Dendritic cell treated with granulocyte-macrophage colony-stimulating factor and Interleukin-4, amounts not matched to agents 40 ng/mL and 50 ng/mL, for 4 days (primary cell): ENCODE measurements around the gene RNH1.

ENCODE experiments used
- H3K27ac Mint-ChIP-seq: one replicate; pipeline ENCODE4 v1.8.0; 2022; ENCODE audit warnings: mild to moderate bottlenecking, mixed read lengths
- H3K27me3 Mint-ChIP-seq: one replicate; pipeline ENCODE4 v1.8.0; 2022; ENCODE audit warnings: mild to moderate bottlenecking, mixed read lengths
- H3K36me3 Mint-ChIP-seq: one replicate; pipeline ENCODE4 v1.8.0; 2022; ENCODE audit warnings: low read depth, mixed read lengths
- H3K4me1 Mint-ChIP-seq: one replicate; pipeline ENCODE4 v1.8.0; 2022; ENCODE audit warnings: low read depth, mixed read lengths
- H3K4me3 Mint-ChIP-seq: one replicate; pipeline ENCODE4 v1.8.0; 2022; ENCODE audit warnings: mild to moderate bottlenecking, moderate library complexity, mixed read lengths
- H3K9me3 Mint-ChIP-seq: one replicate; pipeline ENCODE4 v1.8.0; 2022; ENCODE audit warnings: mixed read lengths
- intact Hi-C: fragments of 100-400 bp; cut with micrococcal nuclease; formaldehyde crosslinking; loops from one replicate; pipeline ENCODE4 v1.15.0; 2022

RNH1 gene

GRCh38 chr11:506995-507726 is at the start of gene RNH1:
RNH1 (minus strand) TSS chr11:507242; CDS start chr11:502162, 5,080 bp downstream.
- Mint-ChIP-seq H3K4me3 (peak within 1 kb of the TSS; percentile 89), H3K4me1 (peaks cover 48% of the 10 kb centered on the region), H3K9me3 (no peaks in the 10 kb centered on the region), H3K27me3 (no peaks in the 10 kb centered on the region), H3K27ac (peak within 1 kb of the TSS; percentile 100), H3K36me3 (peaks cover 81% of the 10 kb centered on the region)
- intact Hi-C loops = loop anchor here (1.0 to 10.0 kb wide), 3 partner anchors 59 to 302 kb away; partner anchors contain the start of genes BET1L and RIC8A

GRCh38 chr11:555780-556661 is 49.0 kb upstream of the RNH1 start:
- Mint-ChIP-seq H3K4me3 (no peak overlapping the region), H3K36me3 (no peaks in the 10 kb centered on the region), H3K9me3 (no peaks in the 10 kb centered on the region), H3K27ac (no peak overlapping the region), H3K27me3 (peaks cover 76% of the 10 kb centered on the region), H3K4me1 (peaks cover 20% of the 10 kb centered on the region)
- intact Hi-C loops = loop anchor here (5.0 kb wide), 1 partner anchor 166 kb away; no protein-coding TSS in a partner anchor

GRCh38 chr11:555227-555779 is 48.3 kb upstream of the RNH1 start:
- Mint-ChIP-seq H3K27me3 (peaks cover 78% of the 10 kb centered on the region), H3K4me3 (no peak overlapping the region), H3K4me1 (peaks cover 18% of the 10 kb centered on the region), H3K27ac (no peak overlapping the region), H3K36me3 (no peaks in the 10 kb centered on the region), H3K9me3 (no peaks in the 10 kb centered on the region)
- intact Hi-C loops = loop anchor here (5.0 kb wide), 1 partner anchor 167 kb away; no protein-coding TSS in a partner anchor

GRCh38 chr11:554428-555226 is 47.6 kb upstream of the RNH1 start:
- peaks cover 75% of the 10 kb centered on the region for H3K27me3 Mint-ChIP-seq
- intact Hi-C loops = loop anchor here (5.0 kb wide), 1 partner anchor 168 kb away; no protein-coding TSS in a partner anchor
- H3K4me1 Mint-ChIP-seq = peaks cover 12% of the 10 kb centered on the region
- H3K36me3 Mint-ChIP-seq = no peaks in the 10 kb centered on the region
- no peak overlapping the region for H3K27ac Mint-ChIP-seq
- no peak overlapping the region for H3K4me3 Mint-ChIP-seq
- H3K9me3 Mint-ChIP-seq = no peaks in the 10 kb centered on the region

GRCh38 chr11:553988-554340 is 46.9 kb upstream of the RNH1 start:
- Mint-ChIP-seq H3K9me3 (no peaks in the 10 kb centered on the region), H3K4me1 (peaks cover 6% of the 10 kb centered on the region), H3K36me3 (no peaks in the 10 kb centered on the region), H3K27me3 (peaks cover 70% of the 10 kb centered on the region), H3K27ac (no peak overlapping the region), H3K4me3 (no peak overlapping the region)
- intact Hi-C loops = no loop called here

GRCh38 chr11:553083-553987 is 46.3 kb upstream of the RNH1 start:
- intact Hi-C loops = no loop called here
- peaks cover 6% of the 10 kb centered on the region for H3K4me1 Mint-ChIP-seq
- peaks cover 68% of the 10 kb centered on the region for H3K27me3 Mint-ChIP-seq
- no peak overlapping the region for H3K27ac Mint-ChIP-seq
- no peaks in the 10 kb centered on the region for H3K36me3 Mint-ChIP-seq
- H3K4me3 Mint-ChIP-seq = no peak overlapping the region
- no peaks in the 10 kb centered on the region for H3K9me3 Mint-ChIP-seq

GRCh38 chr11:551596-551995 is 44.6 kb upstream of the RNH1 start:
- Mint-ChIP-seq H3K27ac (no peak overlapping the region), H3K9me3 (no peaks in the 10 kb centered on the region)
- intact Hi-C loops = no loop called here

GRCh38 chr11:551131-551530 is 44.1 kb upstream of the RNH1 start:
- no peak overlapping the region for H3K4me3 Mint-ChIP-seq
- H3K27ac Mint-ChIP-seq = no peak overlapping the region
- intact Hi-C loops = no loop called here
- H3K36me3 Mint-ChIP-seq = no peaks in the 10 kb centered on the region
- no peaks in the 10 kb centered on the region for H3K9me3 Mint-ChIP-seq
- peaks cover under 1% of the 10 kb centered on the region for H3K4me1 Mint-ChIP-seq
- H3K27me3 Mint-ChIP-seq = peaks cover 56% of the 10 kb centered on the region

More at GRCh38 chr11:551596-551995, 44.6 kb upstream of the RNH1 start:
- Mint-ChIP-seq H3K4me1 (peaks cover 5% of the 10 kb centered on the region), H3K27me3 (peaks cover 56% of the 10 kb centered on the region), H3K4me3 (no peak overlapping the region), H3K36me3 (no peaks in the 10 kb centered on the region)

- Mint-ChIP-seq H3K4me3 (no peak overlapping the region), H3K27ac (no peak overlapping the region), H3K36me3 (no peaks in the 10 kb centered on the region), H3K4me1 (no peaks in the 10 kb centered on the region), H3K27me3 (peaks cover 54% of the 10 kb centered on the region), H3K9me3 (no peaks in the 10 kb centered on the region)
- intact Hi-C loops = no loop called here
Observed at GRCh38 chr11:550746-551085, 43.7 kb upstream of the RNH1 start.

- Mint-ChIP-seq H3K4me3 (no peak overlapping the region), H3K27me3 (peaks cover 51% of the 10 kb centered on the region), H3K36me3 (no peaks in the 10 kb centered on the region), H3K27ac (no peak overlapping the region), H3K9me3 (no peaks in the 10 kb centered on the region), H3K4me1 (no peaks in the 10 kb centered on the region)
- intact Hi-C loops = no loop called here
Observed at GRCh38 chr11:550021-550745, 43.1 kb upstream of the RNH1 start.

- Mint-ChIP-seq H3K27me3 (peaks cover 42% of the 10 kb centered on the region), H3K4me1 (no peaks in the 10 kb centered on the region), H3K4me3 (no peak overlapping the region), H3K27ac (no peak overlapping the region), H3K9me3 (no peaks in the 10 kb centered on the region), H3K36me3 (no peaks in the 10 kb centered on the region)
- intact Hi-C loops = no loop called here
Observed at GRCh38 chr11:548700-549603, 41.9 kb upstream of the RNH1 start.
